Parathyroid adenoma (tissue), 2 donors: ENCODE data around the gene SDK2.

Experiments used
- H2AFZ ChIP-seq: fragments of 300-600 bp; sonication (generic); one replicate; pipeline ENCODE4 v1.7.0; 2017; ENCODE audit warnings: antibody characterized with exemption, mild to moderate bottlenecking
- H3K27ac ChIP-seq: fragments of 300-600 bp; sonication (generic); one replicate; pipeline ENCODE4 v1.7.0; 2017
- H3K27me3 ChIP-seq: fragments of 300-600 bp; sonication (generic); one replicate; pipeline ENCODE4 v1.7.0; 2017; ENCODE audit warnings: low read length; ENCODE audit not compliant: control insufficient read depth, insufficient read depth
- H3K36me3 ChIP-seq: fragments of 300-600 bp; sonication (generic); one replicate; pipeline ENCODE4 v1.7.0; 2017; ENCODE audit warnings: low read length; ENCODE audit not compliant: control insufficient read depth, insufficient read depth
- H3K4me1 ChIP-seq: fragments of 300-600 bp; sonication (generic); one replicate; pipeline ENCODE4 v1.7.0; 2017; ENCODE audit warnings: control low read depth
- H3K4me2 ChIP-seq: fragments of 300-600 bp; sonication (generic); one replicate; pipeline ENCODE4 v1.7.0; 2017; ENCODE audit warnings: low read length
- H3K4me3 ChIP-seq: fragments of 300-600 bp; sonication (generic); one replicate; pipeline ENCODE4 v1.7.0; 2017; ENCODE audit warnings: low read depth, low read length
- H3K79me2 ChIP-seq: fragments of 300-600 bp; sonication (generic); one replicate; pipeline ENCODE4 v1.7.0; 2017; ENCODE audit warnings: control low read depth
- H3K9ac ChIP-seq: fragments of 300-600 bp; sonication (generic); one replicate; pipeline ENCODE4 v1.7.0; 2017; ENCODE audit warnings: mild to moderate bottlenecking
- H3K9me3 ChIP-seq: fragments of 300-600 bp; sonication (generic); one replicate; pipeline ENCODE4 v1.7.0; 2017; ENCODE audit warnings: low read length; ENCODE audit not compliant: control insufficient read depth
- TF ChIP-seq, protein P1 (sequence below): fragments of 300-600 bp; sonication (generic); IDR thresholded peaks from one replicate; pipeline ENCODE4 v1.7.0; 2017; ENCODE audit warnings: antibody characterized with exemption, mild to moderate bottlenecking
- donor health status: primary hyperparathyroidism.

The SDK2 gene

DNA sequence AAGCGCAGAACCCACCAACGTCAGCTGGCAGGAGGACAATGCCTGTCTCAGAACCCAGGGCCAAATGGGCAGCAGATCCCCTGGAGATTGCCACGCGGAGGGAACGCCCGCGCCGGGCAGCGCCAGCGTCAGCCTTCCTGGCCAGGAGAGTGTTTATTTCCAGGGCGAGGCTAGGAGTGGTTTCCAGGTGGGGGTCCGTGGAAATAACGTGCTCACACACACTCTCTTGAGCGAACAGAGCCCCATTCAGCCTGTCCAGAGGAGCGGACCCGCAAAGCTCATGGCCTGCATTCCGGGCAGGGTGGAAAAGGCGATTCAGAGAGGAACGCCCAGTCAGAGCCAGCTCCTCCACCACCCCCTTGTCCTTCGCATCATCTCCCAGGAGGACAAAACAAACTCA lies 40.3 kb downstream of the SDK2 start:
- TF ChIP-seq, protein P1, sequence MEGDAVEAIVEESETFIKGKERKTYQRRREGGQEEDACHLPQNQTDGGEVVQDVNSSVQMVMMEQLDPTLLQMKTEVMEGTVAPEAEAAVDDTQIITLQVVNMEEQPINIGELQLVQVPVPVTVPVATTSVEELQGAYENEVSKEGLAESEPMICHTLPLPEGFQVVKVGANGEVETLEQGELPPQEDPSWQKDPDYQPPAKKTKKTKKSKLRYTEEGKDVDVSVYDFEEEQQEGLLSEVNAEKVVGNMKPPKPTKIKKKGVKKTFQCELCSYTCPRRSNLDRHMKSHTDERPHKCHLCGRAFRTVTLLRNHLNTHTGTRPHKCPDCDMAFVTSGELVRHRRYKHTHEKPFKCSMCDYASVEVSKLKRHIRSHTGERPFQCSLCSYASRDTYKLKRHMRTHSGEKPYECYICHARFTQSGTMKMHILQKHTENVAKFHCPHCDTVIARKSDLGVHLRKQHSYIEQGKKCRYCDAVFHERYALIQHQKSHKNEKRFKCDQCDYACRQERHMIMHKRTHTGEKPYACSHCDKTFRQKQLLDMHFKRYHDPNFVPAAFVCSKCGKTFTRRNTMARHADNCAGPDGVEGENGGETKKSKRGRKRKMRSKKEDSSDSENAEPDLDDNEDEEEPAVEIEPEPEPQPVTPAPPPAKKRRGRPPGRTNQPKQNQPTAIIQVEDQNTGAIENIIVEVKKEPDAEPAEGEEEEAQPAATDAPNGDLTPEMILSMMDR: no peak
- H3K4me3 ChIP-seq: no peak overlapping the region
- H2AFZ ChIP-seq: no peak overlapping the region
- H3K4me2 ChIP-seq: no peak overlapping the region
- H3K4me1 ChIP-seq: no peaks in the 10 kb centered on the region
- H3K79me2 ChIP-seq: no peaks in the 10 kb centered on the region
- H3K9me3 ChIP-seq: no peaks in the 10 kb centered on the region
- H3K27me3 ChIP-seq: no peaks in the 10 kb centered on the region
- no peak overlapping the region for H3K9ac ChIP-seq
- H3K27ac ChIP-seq: no peak overlapping the region
- no peaks in the 10 kb centered on the region for H3K36me3 ChIP-seq

DNA sequence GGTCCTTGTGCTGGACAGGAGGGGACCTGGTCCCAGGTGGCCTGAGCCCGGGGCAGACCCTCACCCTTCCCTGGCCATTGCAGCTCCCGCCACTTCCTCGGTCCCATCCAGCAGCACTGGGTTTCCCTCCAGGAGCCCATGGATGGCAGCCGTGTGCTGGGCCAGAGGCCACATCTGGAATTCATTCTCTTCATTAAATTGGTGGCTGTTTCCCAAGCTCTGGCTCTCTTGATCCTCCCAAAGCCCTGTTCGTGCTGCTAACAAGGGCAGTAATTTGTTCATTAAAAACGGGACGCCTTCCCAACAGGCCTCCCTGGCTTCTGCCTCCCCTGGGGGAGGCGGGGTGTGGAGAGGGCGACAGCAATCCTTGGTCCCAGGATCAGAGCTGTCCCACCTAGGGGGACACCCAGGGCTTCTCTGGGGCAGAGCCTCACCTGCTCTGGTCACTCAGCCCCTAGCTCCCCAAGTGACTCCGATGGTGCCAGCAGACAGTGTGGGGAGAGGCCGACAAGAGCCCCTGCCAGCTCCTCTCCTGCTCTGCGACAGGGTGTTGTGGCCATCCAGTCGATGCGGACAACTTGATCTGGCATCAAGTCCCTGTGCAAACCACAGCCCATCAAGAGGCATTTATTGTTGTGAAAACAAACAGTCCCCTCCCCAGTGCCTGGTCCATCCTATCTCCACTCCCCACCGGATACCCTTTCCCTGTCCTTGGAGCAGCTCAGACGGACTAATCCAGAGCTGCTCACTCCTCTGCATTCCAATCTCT lies 44.0 kb downstream of the SDK2 start:
- H2AFZ ChIP-seq: no peak overlapping the region
- TF ChIP-seq, protein P1: no peak
- no peak overlapping the region for H3K9ac ChIP-seq
- H3K27ac ChIP-seq: no peak overlapping the region
- H3K4me1 ChIP-seq: no peaks in the 10 kb centered on the region
- no peak overlapping the region for H3K4me3 ChIP-seq
- H3K27me3 ChIP-seq: no peaks in the 10 kb centered on the region
- no peaks in the 10 kb centered on the region for H3K9me3 ChIP-seq
- no peak overlapping the region for H3K4me2 ChIP-seq
- H3K79me2 ChIP-seq: no peaks in the 10 kb centered on the region
- no peaks in the 10 kb centered on the region for H3K36me3 ChIP-seq

GRCh38 chr17:73599599-73599998 lies 44.6 kb downstream of the SDK2 start:
- Histone ChIP-seq H3K4me1 (no peaks in the 10 kb centered on the region), H3K4me2 (no peak overlapping the region), H3K79me2 (no peaks in the 10 kb centered on the region), H3K36me3 (no peaks in the 10 kb centered on the region), H3K27ac (no peak overlapping the region), H3K9me3 (no peaks in the 10 kb centered on the region), H2AFZ (no peak overlapping the region), H3K4me3 (no peak overlapping the region), H3K27me3 (no peaks in the 10 kb centered on the region), H3K9ac (no peak overlapping the region)
- TF ChIP-seq, protein P1: no peak

DNA sequence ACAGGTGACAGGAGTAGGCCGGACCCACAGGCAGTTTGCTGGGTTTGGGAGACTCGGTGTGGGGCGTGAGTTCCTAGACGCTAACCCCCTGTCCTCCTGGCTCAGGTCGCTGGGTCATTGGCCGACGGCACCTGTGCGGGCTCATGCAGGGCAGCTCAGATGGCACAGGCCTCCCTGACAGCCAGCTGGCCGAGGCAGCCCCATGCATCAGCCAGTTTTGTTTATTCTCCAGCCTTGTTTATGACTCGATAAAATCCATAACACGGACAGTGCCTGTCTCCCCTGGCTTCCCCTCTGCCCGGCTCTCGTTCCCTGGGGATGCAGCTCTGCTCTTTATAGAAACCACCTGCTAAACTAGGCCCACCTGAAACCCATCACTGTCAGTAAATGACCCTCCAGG lies 46.0 kb downstream of the SDK2 start:
- TF ChIP-seq, protein P1: no peak
- H3K79me2 ChIP-seq: no peaks in the 10 kb centered on the region

GRCh38 chr17:73595931-73596330 lies 48.3 kb downstream of the SDK2 start:
- Histone ChIP-seq H3K4me2 (no peak overlapping the region), H3K4me1 (no peaks in the 10 kb centered on the region), H3K27ac (no peak overlapping the region)

More for the DNA sequence above, 46.0 kb downstream of the SDK2 start:
- Histone ChIP-seq H3K36me3 (no peaks in the 10 kb centered on the region), H3K27ac (no peak overlapping the region), H3K4me1 (no peaks in the 10 kb centered on the region), H2AFZ (no peak overlapping the region), H3K27me3 (no peaks in the 10 kb centered on the region), H3K4me2 (no peak overlapping the region), H3K9ac (no peak overlapping the region), H3K9me3 (no peaks in the 10 kb centered on the region), H3K4me3 (no peak overlapping the region)

More at GRCh38 chr17:73595931-73596330, 48.3 kb downstream of the SDK2 start:
- Histone ChIP-seq H2AFZ (no peak overlapping the region), H3K36me3 (no peaks in the 10 kb centered on the region), H3K27me3 (no peaks in the 10 kb centered on the region), H3K9me3 (no peaks in the 10 kb centered on the region), H3K79me2 (no peaks in the 10 kb centered on the region), H3K4me3 (no peak overlapping the region), H3K9ac (no peak overlapping the region)
- TF ChIP-seq, protein P1: no peak
